22Rv1 (cell line): ENCODE measurements around the gene SNRPA.
A peak's percentile ranks its signal among the peaks of the same experiment; 100 is the strongest.
"Not testable (repeated sequence)": the region's sequence is repeated elsewhere in the genome, so short reads cannot be mapped to it uniquely, and the experiment has no call there.

ENCODE experiments used
- H3K27ac ChIP-seq: fragments of 450-650 bp; 2 replicates; pipeline ENCODE4 v1.5.1; 2017
- CTCF ChIP-seq: fragments of 450-650 bp; IDR thresholded peaks from 2 replicates; pipeline ENCODE4 v1.5.1; 2017; ENCODE audit warnings: mild to moderate bottlenecking
- ZFX ChIP-seq: fragments of 450-650 bp; IDR thresholded peaks from 2 replicates; pipeline ENCODE4 v1.6.1; 2017; ENCODE audit warnings: antibody characterized with exemption, borderline replicate concordance

Gene SNRPA

DNA sequence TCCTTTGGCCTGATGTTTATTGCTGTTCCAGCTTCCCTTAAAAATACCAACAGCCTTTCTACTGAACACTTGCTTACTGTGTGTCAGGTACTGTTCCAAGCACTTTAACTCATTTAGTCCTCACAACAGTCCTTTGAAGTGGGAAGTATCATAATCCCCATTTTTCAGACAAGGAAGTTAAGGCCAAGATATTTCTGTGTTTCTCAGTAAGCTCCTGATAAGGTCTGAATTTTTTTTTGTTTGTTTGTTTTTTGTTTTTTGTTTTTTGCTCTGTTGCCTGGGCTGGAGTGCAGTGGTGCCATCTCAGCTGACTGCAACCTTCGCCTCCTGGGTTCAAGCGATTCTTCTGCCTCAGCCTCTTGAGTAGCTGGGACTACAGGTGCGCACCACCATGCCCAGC is 7.5 kb downstream of the SNRPA start:
- H3K27ac ChIP-seq, result no peak overlapping the region
- TF ChIP-seq CTCF (no peak), ZFX (no peak)

GRCh38 chr19:40759352-40759751 is 8.3 kb downstream of the SNRPA start:
- no peak for TF ChIP-seq CTCF
- no peak for TF ChIP-seq ZFX

GRCh38 chr19:40762754-40763470 is 11.9 kb downstream of the SNRPA start:
- H3K27ac ChIP-seq, result no peak overlapping the region
- TF ChIP-seq CTCF (no peak), ZFX (no peak)

More at GRCh38 chr19:40759352-40759751, 8.3 kb downstream of the SNRPA start:
- H3K27ac ChIP-seq, result no peak overlapping the region

DNA sequence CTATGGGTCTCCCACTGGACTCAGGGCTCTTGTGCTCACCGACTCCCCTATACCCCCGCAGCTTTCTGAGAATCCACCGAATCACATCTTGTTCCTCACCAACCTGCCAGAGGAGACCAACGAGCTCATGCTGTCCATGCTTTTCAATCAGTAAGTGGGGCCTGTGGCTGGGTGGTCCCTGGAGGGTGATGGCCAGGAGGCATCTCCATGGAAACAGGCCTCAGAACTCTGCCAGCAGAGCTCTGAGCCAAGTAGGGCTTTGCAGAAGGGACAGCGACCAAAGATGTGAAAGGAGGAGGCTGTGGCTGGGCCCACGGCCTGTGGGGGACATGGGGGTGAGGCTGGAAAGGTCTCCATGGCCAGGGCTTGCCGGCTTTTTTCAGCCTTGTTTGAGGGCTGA is 12.5 kb downstream of the SNRPA start:
- H3K27ac ChIP-seq, result no peak overlapping the region
- TF ChIP-seq CTCF, result no peak
- TF ChIP-seq ZFX, result no peak

- no peak overlapping the region for H3K27ac ChIP-seq
- TF ChIP-seq CTCF, result no peak
- TF ChIP-seq ZFX, result no peak
These were observed 13.0 kb downstream of the SNRPA start for GRCh38 chr19:40763963-40764362.

- H3K27ac ChIP-seq, result not testable (repeated sequence)
These were observed 15.4 kb downstream of the SNRPA start for GRCh38 chr19:40766385-40766784.

DNA sequence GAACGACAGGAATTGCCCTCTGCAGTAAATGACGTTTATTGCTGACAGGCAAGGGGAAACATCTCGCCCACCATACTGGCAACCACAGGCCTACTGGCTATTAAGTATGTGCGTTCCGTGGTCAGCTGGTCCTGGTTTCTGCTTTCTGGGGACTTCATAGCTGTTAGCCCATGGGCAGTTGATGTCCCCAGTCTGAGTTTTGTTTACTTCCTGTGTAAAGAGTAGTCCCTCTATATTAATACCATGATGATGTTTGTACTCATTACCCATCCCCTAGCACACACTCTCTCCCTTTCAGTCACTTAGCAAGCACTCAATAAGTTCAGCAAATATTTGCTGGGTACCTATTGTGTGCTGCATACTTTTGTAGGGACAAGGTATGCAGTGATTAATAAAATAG is 17.9 kb downstream of the SNRPA start:
- no peak overlapping the region for H3K27ac ChIP-seq
- TF ChIP-seq ZFX (no peak), CTCF (no peak)

DNA sequence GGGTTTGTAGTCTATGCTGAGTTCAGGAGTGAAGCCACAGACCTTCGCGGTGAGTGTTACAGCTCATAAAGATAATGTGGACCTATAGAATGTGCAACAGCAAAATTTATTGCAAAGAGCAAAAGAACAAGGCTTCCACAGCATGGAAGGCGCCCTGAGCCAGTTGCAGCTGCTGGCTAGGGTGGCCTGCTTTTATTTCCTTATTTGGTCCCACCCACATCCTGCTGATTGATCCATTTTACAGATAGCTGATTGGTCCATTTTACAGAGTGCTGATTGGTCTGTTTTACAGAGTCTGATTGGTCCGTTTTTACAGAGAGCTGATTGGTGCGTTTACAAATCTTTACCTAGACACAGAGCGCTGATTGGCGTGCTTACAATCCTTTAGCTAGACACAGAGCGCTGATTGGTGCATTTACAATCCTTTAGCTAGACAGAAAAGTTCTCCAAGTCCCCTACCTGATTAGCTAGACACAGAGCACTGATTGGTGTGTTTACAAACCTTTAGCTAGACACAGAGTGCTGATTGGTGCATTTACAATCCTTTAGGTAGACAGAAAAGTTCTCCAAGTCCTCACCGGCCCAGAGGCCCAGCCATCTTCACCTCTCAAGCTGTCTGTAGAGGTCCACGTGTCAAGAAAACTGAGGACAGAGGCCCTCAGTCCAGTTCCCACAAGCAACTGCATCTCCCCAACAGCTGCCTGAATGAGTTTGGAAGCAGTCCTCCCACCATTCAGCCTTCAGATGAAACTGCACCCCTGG is 20.3 kb downstream of the SNRPA start:
- H3K27ac ChIP-seq, result peak overlapping the region; percentile 46; the same call in 1 of the 2 replicates
